Measurements from ENCODE around the gene NOL9. TPM values are rescaled to one million over a fixed set of nuclear protein-coding genes. Genes with fewer than 3 reads are reported as not detected.
A peak's percentile ranks its signal among the peaks of the same experiment; 100 is the strongest.

Gene NOL9
- total and polyA plus RNA-seq, 9 of the 15 experiments (the other 6 are each of a cell fraction or from before 2014, with no cell fraction given): 5.6 to 76.5 (median 47.3) TPM

DNA sequence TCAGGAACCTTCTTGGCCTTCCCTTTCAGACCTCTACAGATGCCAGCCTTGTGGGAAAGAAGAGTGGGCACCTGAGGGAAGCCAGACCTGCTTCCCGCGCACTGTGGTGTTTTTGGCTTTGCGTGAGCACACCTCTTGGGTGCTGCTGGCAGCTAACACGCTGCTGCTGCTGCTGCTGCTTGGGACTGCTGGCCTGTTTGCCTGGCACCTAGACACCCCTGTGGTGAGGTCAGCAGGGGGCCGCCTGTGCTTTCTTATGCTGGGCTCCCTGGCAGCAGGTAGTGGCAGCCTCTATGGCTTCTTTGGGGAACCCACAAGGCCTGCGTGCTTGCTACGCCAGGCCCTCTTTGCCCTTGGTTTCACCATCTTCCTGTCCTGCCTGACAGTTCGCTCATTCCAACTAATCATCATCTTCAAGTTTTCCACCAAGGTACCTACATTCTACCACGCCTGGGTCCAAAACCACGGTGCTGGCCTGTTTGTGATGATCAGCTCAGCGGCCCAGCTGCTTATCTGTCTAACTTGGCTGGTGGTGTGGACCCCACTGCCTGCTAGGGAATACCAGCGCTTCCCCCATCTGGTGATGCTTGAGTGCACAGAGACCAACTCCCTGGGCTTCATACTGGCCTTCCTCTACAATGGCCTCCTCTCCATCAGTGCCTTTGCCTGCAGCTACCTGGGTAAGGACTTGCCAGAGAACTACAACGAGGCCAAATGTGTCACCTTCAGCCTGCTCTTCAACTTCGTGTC lies 24.5 kb upstream of the NOL9 start:
- POLR2A ChIA-PET: interaction anchor here (0.6 to 13.4 kb wide), 7 partner anchors 10 to 39 kb away, joined by 3 to 221 read pairs (median 8); partner anchors contain the start of genes KLHL21 and NOL9
- TF ChIP-seq ZNF121 (CRISPR knock-in tag; conservative IDR thresholded peaks at IDR 0.05) (no peak), ZFP36 (IDR thresholded peaks at IDR 0.05; ENCODE audit: low read depth, low read length, partially characterized antibody) (no peak), ZBED1 (IDR thresholded peaks at IDR 0.05) (no peak), HDAC1 (IDR thresholded peaks at IDR 0.05) (no peak), PHB2 (IDR thresholded peaks at IDR 0.05; ENCODE audit: low read depth) (no peak), ZC3H4 (CRISPR knock-in tag; IDR thresholded peaks at IDR 0.05; ENCODE audit: borderline replicate concordance) (0 out of 2 replicates have a peak, but pooled peaks have one; percentile 34), BRD4 (IDR thresholded peaks at IDR 0.05) (no peak), CBFA2T2 (conservative IDR thresholded peaks at IDR 0.05) (no peak), ZNF445 (CRISPR knock-in tag; IDR thresholded peaks at IDR 0.05; ENCODE audit: low read depth) (no peak), FOS (IDR thresholded peaks at IDR 0.05; ENCODE audit: extremely low read depth, insufficient read length) (no peak), TEAD4 (IDR thresholded peaks at IDR 0.05; ENCODE audit: low read length) (no peak), TEAD4 (CRISPR knock-in tag; IDR thresholded peaks at IDR 0.05; ENCODE audit: borderline replicate concordance) (0 out of 2 replicates have a peak, but pooled peaks have one; percentile 35)
- TF ChIP-seq, protein P1, sequence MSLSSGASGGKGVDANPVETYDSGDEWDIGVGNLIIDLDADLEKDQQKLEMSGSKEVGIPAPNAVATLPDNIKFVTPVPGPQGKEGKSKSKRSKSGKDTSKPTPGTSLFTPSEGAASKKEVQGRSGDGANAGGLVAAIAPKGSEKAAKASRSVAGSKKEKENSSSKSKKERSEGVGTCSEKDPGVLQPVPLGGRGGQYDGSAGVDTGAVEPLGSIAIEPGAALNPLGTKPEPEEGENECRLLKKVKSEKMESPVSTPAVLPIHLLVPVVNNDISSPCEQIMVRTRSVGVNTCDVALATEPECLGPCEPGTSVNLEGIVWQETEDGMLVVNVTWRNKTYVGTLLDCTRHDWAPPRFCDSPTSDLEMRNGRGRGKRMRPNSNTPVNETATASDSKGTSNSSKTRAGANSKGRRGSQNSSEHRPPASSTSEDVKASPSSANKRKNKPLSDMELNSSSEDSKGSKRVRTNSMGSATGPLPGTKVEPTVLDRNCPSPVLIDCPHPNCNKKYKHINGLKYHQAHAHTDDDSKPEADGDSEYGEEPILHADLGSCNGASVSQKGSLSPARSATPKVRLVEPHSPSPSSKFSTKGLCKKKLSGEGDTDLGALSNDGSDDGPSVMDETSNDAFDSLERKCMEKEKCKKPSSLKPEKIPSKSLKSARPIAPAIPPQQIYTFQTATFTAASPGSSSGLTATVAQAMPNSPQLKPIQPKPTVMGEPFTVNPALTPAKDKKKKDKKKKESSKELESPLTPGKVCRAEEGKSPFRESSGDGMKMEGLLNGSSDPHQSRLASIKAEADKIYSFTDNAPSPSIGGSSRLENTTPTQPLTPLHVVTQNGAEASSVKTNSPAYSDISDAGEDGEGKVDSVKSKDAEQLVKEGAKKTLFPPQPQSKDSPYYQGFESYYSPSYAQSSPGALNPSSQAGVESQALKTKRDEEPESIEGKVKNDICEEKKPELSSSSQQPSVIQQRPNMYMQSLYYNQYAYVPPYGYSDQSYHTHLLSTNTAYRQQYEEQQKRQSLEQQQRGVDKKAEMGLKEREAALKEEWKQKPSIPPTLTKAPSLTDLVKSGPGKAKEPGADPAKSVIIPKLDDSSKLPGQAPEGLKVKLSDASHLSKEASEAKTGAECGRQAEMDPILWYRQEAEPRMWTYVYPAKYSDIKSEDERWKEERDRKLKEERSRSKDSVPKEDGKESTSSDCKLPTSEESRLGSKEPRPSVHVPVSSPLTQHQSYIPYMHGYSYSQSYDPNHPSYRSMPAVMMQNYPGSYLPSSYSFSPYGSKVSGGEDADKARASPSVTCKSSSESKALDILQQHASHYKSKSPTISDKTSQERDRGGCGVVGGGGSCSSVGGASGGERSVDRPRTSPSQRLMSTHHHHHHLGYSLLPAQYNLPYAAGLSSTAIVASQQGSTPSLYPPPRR (CRISPR knock-in tag; IDR thresholded peaks at IDR 0.05; ENCODE audit: borderline replicate concordance): no peak
- TF ChIP-seq, protein P2, sequence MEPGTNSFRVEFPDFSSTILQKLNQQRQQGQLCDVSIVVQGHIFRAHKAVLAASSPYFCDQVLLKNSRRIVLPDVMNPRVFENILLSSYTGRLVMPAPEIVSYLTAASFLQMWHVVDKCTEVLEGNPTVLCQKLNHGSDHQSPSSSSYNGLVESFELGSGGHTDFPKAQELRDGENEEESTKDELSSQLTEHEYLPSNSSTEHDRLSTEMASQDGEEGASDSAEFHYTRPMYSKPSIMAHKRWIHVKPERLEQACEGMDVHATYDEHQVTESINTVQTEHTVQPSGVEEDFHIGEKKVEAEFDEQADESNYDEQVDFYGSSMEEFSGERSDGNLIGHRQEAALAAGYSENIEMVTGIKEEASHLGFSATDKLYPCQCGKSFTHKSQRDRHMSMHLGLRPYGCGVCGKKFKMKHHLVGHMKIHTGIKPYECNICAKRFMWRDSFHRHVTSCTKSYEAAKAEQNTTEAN (CRISPR knock-in tag; IDR thresholded peaks at IDR 0.05): no peak
- TF ChIP-seq, protein P3, sequence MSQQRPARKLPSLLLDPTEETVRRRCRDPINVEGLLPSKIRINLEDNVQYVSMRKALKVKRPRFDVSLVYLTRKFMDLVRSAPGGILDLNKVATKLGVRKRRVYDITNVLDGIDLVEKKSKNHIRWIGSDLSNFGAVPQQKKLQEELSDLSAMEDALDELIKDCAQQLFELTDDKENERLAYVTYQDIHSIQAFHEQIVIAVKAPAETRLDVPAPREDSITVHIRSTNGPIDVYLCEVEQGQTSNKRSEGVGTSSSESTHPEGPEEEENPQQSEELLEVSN (IDR thresholded peaks at IDR 0.05; ENCODE audit: borderline replicate concordance in 1 of 2, extremely low read depth in 1 of 2, insufficient read depth in 1 of 2, insufficient read length in 1 of 2, low read depth in 1 of 2, low read length in 1 of 2, poor library complexity in 1 of 2, severe bottlenecking in 1 of 2): peak in 1 of 2 experiments; percentile 0

More for the DNA sequence above, 24.5 kb upstream of the NOL9 start:
- peaks cover 12% of the 10 kb centered on the region; the same call in 1 of the 2 replicates for H4K20me1 ChIP-seq (replicated peaks; ENCODE audit: control insufficient read depth, insufficient read depth, low read length)
- ATAC-seq (no peak), DNase-seq (ENCODE audit: extremely low read depth in 1 of 4, low spot score in 3 of 4) (peak in 1 of 4 experiments; percentile 32), FAIRE-seq (no peak)
- in situ Hi-C loops (cut with MboI) (no loop called here), intact Hi-C loops (cut with micrococcal nuclease) (loop anchor here (1.0 kb wide), 1 partner anchor 24 kb away; the partner anchor contains the start of gene NOL9)
- H3K4me3 ChIP-seq: no peak overlapping the region
- peak overlapping the region; percentile 49; the same call in 2 of the 3 replicates for H3K27ac ChIP-seq (ENCODE audit: extremely low read depth, low read depth, low read length)
- H3K79me2 ChIP-seq (ENCODE audit: control insufficient read depth, insufficient read depth, low read length): peaks cover 32% of the 10 kb centered on the region
- no peaks in the 10 kb centered on the region for H3K9me1 ChIP-seq (ENCODE audit: control insufficient read depth, insufficient read depth, low read length)
- peaks cover 30 to 53% of the 10 kb centered on the region in 2 experiments for H3K4me1 ChIP-seq (replicated peaks in 1 of 2; ENCODE audit: control insufficient read depth in 2 of 2, insufficient read depth in 2 of 2, low read length in 2 of 2)
- peak overlapping the region; percentile 96 for H3K4me2 ChIP-seq (ENCODE audit: insufficient read depth, low read length)
- BruUV-seq (replicated peaks): no TSS peak
- WGBS (ENCODE audit: insufficient coverage, low coverage, missing lambda C conversion rate): 66% methylated on average over 14 of the region's 14 CpGs
- peak overlapping the region; percentile 88 for H2AFZ ChIP-seq (ENCODE audit: low read depth, low read length)
- H3K9me3 ChIP-seq (replicated peaks; ENCODE audit: control insufficient read depth, insufficient read depth, low read depth, low read length): no peaks in the 10 kb centered on the region
- H3K36me3 ChIP-seq (ENCODE audit: control insufficient read depth, insufficient read depth, low read length): peaks cover 15% of the 10 kb centered on the region; the same call in 1 of the 3 replicates
- CTCF ChIA-PET (ENCODE audit: low intra/inter-chr PET ratio): no interaction called here
- H3K27me3 ChIP-seq (ENCODE audit: control insufficient read depth in 2 of 2, insufficient read depth in 2 of 2, low read length in 2 of 2): no peaks in the 10 kb centered on the region
- H3K9ac ChIP-seq (ENCODE audit: insufficient read depth in 1 of 2, low read depth in 2 of 2, low read length in 2 of 2): peak overlapping the region; percentile 74 to 96; a peak in 3 of 4 replicates
